ENCODE data around the gene RRN3. TPM values are rescaled to one million over a fixed set of nuclear protein-coding genes. Genes with fewer than 3 reads are reported as not detected.
"Not testable (repeated sequence)": the region's sequence is repeated elsewhere in the genome, so short reads cannot be mapped to it uniquely, and the experiment has no call there.

Gene RRN3
- total RNA-seq, 2 experiments from 2014 or later, result 16.6 to 24.7 TPM

- ChIA-PET POLR2A (no interaction called here), CTCF (ENCODE audit: unreplicated experiment) (no interaction called here)
- Histone ChIP-seq H4K20me1 (ENCODE audit: insufficient read depth, low read length) (peaks cover 5% of the 10 kb centered on the region), H3K9me2 (ENCODE audit: insufficient read depth, low read length) (no peaks in the 10 kb centered on the region), H3K9me3 (ENCODE audit: low read length) (no peaks in the 10 kb centered on the region), H3K4me3 (ENCODE audit: low read depth, low read length, poor library complexity, severe bottlenecking) (no peak overlapping the region), H3K27ac (ENCODE audit: low read depth, low read length, poor library complexity, severe bottlenecking) (no peak overlapping the region), H3K4me2 (ENCODE audit: low read length) (no peak overlapping the region), H3K36me3 (ENCODE audit: insufficient read depth, low read length) (peaks cover 84% of the 10 kb centered on the region), H3K4me1 (ENCODE audit: insufficient read depth, low read length, poor library complexity, severe bottlenecking) (no peaks in the 10 kb centered on the region), H2AFZ (ENCODE audit: low read length) (no peak overlapping the region), H3K79me2 (ENCODE audit: insufficient read depth, low read depth, low read length) (no peaks in the 10 kb centered on the region)
- no peak for DNase-seq (ENCODE audit: low spot score)
- BruUV-seq (replicated peaks), result no TSS peak
- intact Hi-C loops (cut with micrococcal nuclease; ENCODE audit: unreplicated experiment), result no loop called here
- TF ChIP-seq, protein P1, sequence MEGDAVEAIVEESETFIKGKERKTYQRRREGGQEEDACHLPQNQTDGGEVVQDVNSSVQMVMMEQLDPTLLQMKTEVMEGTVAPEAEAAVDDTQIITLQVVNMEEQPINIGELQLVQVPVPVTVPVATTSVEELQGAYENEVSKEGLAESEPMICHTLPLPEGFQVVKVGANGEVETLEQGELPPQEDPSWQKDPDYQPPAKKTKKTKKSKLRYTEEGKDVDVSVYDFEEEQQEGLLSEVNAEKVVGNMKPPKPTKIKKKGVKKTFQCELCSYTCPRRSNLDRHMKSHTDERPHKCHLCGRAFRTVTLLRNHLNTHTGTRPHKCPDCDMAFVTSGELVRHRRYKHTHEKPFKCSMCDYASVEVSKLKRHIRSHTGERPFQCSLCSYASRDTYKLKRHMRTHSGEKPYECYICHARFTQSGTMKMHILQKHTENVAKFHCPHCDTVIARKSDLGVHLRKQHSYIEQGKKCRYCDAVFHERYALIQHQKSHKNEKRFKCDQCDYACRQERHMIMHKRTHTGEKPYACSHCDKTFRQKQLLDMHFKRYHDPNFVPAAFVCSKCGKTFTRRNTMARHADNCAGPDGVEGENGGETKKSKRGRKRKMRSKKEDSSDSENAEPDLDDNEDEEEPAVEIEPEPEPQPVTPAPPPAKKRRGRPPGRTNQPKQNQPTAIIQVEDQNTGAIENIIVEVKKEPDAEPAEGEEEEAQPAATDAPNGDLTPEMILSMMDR (conservative IDR thresholded peaks at IDR 0.05; ENCODE audit: low read length), result no peak
Measured at GRCh38 chr16:15073101-15073500, 21.0 kb downstream of the RRN3 start.

DNA sequence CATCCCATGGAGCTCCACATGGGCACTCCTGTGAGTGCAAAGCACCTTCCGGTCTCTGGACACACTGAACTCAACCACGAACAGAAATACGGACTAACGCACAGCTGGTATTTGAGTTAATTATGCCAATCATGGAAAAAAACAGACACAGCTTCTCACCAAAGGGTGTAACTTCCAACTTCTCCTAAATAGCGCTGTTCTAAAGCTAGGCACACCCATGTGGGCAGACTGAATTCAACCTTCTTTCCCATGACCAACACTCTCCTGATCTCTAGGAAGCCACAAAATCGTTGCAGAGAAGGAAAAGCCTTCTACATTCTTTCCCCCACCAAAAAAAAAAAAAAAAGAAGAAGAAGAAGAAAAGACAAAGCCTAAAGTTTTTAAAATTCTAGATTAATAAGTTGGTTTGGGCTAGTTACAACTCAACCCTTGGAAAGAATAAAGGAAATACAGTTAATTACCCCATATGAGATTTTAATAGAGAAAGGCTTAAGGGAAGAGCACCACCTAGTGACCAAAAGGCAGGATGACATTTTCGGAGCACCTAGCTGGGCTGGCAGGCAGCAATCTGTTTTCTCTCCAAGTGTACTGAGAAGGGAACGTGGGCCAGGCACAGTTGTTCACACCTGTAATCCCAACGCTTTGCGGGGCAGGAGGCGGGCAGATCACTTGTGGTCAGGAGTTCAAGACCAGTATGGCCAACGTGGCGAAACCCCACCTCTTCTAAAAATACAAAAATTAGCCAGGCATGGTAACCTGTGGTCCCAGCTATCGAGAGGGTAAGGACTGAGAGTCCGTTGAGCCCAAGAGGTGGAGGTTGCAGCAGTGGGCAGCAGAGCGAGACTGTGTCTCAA, 21.9 kb downstream of the RRN3 start:
- intact Hi-C loops (cut with micrococcal nuclease; ENCODE audit: unreplicated experiment); H3K4me2 ChIP-seq (ENCODE audit: low read length); H3K4me3 ChIP-seq (ENCODE audit: low read depth, low read length, poor library complexity, severe bottlenecking); H3K9me3 ChIP-seq (ENCODE audit: low read length); H3K27ac ChIP-seq (ENCODE audit: low read depth, low read length, poor library complexity, severe bottlenecking); H4K20me1 ChIP-seq (ENCODE audit: insufficient read depth, low read length); CTCF ChIA-PET (ENCODE audit: unreplicated experiment); DNase-seq (ENCODE audit: low spot score); POLR2A ChIA-PET; H3K4me1 ChIP-seq (ENCODE audit: insufficient read depth, low read length, poor library complexity, severe bottlenecking); H3K9me2 ChIP-seq (ENCODE audit: insufficient read depth, low read length); H2AFZ ChIP-seq (ENCODE audit: low read length); H3K79me2 ChIP-seq (ENCODE audit: insufficient read depth, low read depth, low read length): not testable (repeated sequence)
- TF ChIP-seq, protein P1 (conservative IDR thresholded peaks at IDR 0.05; ENCODE audit: low read length), result peak; percentile 68
- TSS peak; percentile 22 for BruUV-seq (replicated peaks)
- H3K36me3 ChIP-seq (ENCODE audit: insufficient read depth, low read length), result peaks cover 78% of the 10 kb centered on the region

DNA sequence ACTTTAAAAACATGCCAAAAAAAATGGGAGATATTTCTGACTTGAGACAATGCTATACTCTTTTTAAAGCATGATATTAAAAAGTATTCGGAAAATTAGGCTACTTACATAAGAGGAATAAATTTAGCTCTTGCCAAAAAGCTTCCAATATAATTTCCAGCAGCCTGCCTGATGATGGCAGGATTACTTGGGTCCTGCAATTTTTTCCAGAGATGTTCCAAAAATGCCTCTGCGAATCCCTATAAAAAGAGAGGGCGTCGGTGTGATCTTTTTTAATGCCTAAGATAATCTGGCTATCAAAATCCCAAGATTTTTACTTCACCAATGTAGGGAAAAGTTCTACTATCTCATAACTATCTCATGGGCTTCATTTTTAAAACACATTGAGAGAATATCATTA, 23.1 kb downstream of the RRN3 start:
- CTCF ChIA-PET (ENCODE audit: unreplicated experiment); intact Hi-C loops (cut with micrococcal nuclease; ENCODE audit: unreplicated experiment); H3K9me2 ChIP-seq (ENCODE audit: insufficient read depth, low read length); H3K4me3 ChIP-seq (ENCODE audit: low read depth, low read length, poor library complexity, severe bottlenecking); H3K9me3 ChIP-seq (ENCODE audit: low read length); H2AFZ ChIP-seq (ENCODE audit: low read length); DNase-seq (ENCODE audit: low spot score); H4K20me1 ChIP-seq (ENCODE audit: insufficient read depth, low read length); BruUV-seq (replicated peaks); H3K4me1 ChIP-seq (ENCODE audit: insufficient read depth, low read length, poor library complexity, severe bottlenecking); H3K27ac ChIP-seq (ENCODE audit: low read depth, low read length, poor library complexity, severe bottlenecking); H3K79me2 ChIP-seq (ENCODE audit: insufficient read depth, low read depth, low read length); H3K4me2 ChIP-seq (ENCODE audit: low read length): not testable (repeated sequence)
- peaks cover 70% of the 10 kb centered on the region for H3K36me3 ChIP-seq (ENCODE audit: insufficient read depth, low read length)
- POLR2A ChIA-PET, result interaction anchor here (0.6 kb wide), 1 partner anchor 327 kb away, joined by 3 read pairs; no protein-coding TSS in a partner anchor

DNA sequence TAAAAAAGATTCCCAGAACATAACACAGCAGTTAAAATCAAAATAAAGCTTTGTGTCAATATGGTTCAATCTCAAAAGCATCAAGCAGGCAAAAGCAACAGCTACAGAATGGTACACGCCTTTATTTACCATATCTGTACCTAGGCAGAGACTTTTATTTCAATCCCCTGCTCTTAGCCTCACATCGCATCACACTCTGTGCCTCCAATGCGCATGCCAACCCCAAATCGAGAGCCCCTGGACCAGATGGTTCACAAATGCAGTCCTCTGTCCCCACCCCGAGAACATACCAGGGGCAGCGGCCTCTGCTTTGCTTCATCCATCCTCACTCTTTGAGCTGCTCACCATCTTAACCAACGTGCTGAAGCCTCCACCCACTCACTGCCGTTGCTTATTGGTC, 27.4 kb downstream of the RRN3 start:
- H2AFZ ChIP-seq (ENCODE audit: low read length); H3K27ac ChIP-seq (ENCODE audit: low read depth, low read length, poor library complexity, severe bottlenecking); DNase-seq (ENCODE audit: low spot score); H3K9me2 ChIP-seq (ENCODE audit: insufficient read depth, low read length); H3K79me2 ChIP-seq (ENCODE audit: insufficient read depth, low read depth, low read length); intact Hi-C loops (cut with micrococcal nuclease; ENCODE audit: unreplicated experiment); H3K4me3 ChIP-seq (ENCODE audit: low read depth, low read length, poor library complexity, severe bottlenecking); CTCF ChIA-PET (ENCODE audit: unreplicated experiment); H3K4me1 ChIP-seq (ENCODE audit: insufficient read depth, low read length, poor library complexity, severe bottlenecking); H4K20me1 ChIP-seq (ENCODE audit: insufficient read depth, low read length); H3K9me3 ChIP-seq (ENCODE audit: low read length); H3K4me2 ChIP-seq (ENCODE audit: low read length); BruUV-seq (replicated peaks): not testable (repeated sequence)
- POLR2A ChIA-PET, result interaction anchor here (0.7 kb wide), 2 partner anchors 10 to 13 kb away, joined by 3 read pairs; no protein-coding TSS in a partner anchor
- peaks cover 52% of the 10 kb centered on the region for H3K36me3 ChIP-seq (ENCODE audit: insufficient read depth, low read length)

DNA sequence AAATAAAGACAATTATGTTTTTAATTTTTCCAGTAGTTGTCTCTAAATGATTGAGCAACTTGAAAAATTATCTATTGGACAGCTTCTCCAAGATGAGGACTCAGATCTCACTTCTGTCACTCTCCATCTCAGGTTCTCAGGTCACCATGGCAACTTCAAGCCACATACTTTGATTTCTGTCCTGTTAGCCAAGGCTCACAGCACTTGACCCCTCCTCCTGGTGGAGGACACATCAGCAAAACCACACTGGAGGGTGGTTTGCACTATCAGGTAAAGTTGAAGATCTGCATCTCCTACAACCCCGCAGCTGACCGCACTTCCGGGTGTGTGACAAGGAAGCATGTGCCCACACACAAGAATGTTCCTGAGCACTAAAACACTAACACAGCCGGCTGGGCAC, 28.1 kb downstream of the RRN3 start:
- H3K27ac ChIP-seq (ENCODE audit: low read depth, low read length, poor library complexity, severe bottlenecking); intact Hi-C loops (cut with micrococcal nuclease; ENCODE audit: unreplicated experiment); H2AFZ ChIP-seq (ENCODE audit: low read length); H3K9me2 ChIP-seq (ENCODE audit: insufficient read depth, low read length); BruUV-seq (replicated peaks); H3K9me3 ChIP-seq (ENCODE audit: low read length); H4K20me1 ChIP-seq (ENCODE audit: insufficient read depth, low read length); H3K4me1 ChIP-seq (ENCODE audit: insufficient read depth, low read length, poor library complexity, severe bottlenecking); H3K79me2 ChIP-seq (ENCODE audit: insufficient read depth, low read depth, low read length); H3K4me3 ChIP-seq (ENCODE audit: low read depth, low read length, poor library complexity, severe bottlenecking); H3K4me2 ChIP-seq (ENCODE audit: low read length); POLR2A ChIA-PET; CTCF ChIA-PET (ENCODE audit: unreplicated experiment); DNase-seq (ENCODE audit: low spot score): not testable (repeated sequence)
- H3K36me3 ChIP-seq (ENCODE audit: insufficient read depth, low read length), result peaks cover 54% of the 10 kb centered on the region
